ENCODE measurements around the gene MINDY4.

Gene MINDY4

DNA sequence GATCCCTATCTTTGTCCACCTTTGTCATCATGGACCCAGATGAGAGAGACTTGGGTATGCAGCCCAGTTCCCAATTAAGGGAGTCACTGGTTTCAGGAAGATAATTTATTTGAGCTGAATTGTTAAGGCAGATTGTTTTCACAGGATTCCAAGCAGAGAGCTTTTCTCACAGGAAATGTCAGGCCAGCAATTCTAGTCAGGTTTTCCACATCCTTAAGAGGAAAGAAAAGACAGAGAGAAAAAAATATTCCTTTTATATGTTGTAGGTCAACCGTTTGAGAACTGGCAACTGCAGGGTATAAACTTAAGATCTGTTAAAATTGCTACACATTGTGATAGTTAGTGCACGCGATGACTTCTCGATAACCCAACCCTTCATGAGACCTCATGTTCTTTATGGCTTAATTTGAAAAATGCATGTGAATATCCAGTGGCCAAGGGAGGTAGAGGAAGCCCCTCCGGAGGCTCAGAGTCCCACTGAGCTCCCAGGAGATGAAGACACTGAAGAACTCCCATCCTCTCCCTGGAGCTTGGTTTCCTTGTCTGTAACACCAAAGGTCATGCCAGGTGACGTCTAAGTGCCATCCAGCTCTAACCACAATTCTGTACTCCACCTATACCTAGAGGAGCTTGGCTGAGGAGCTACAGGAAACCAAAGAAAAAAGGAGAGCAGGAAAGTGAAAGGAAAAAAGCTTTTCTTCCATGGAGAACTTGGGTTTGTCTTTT, 45.6 kb downstream of the MINDY4 start:
- H3K4me1 Mint-ChIP-seq, result peaks cover 21% of the 10 kb centered on the region
- no peak overlapping the region for H3K4me3 Mint-ChIP-seq
- H3K36me3 Mint-ChIP-seq (ENCODE audit: low read depth), result peaks cover 6% of the 10 kb centered on the region
- no peak for TF ChIP-seq CTCF (IDR thresholded peaks at IDR 0.05; ENCODE audit: unreplicated experiment in 3 of 3)
- peaks cover 3% of the 10 kb centered on the region for H3K9me3 Mint-ChIP-seq
- no peaks in the 10 kb centered on the region for H3K27me3 Mint-ChIP-seq (ENCODE audit: low read depth)
- H3K27ac Mint-ChIP-seq, result peak overlapping the region; percentile 25 to 79 (median 54)

DNA sequence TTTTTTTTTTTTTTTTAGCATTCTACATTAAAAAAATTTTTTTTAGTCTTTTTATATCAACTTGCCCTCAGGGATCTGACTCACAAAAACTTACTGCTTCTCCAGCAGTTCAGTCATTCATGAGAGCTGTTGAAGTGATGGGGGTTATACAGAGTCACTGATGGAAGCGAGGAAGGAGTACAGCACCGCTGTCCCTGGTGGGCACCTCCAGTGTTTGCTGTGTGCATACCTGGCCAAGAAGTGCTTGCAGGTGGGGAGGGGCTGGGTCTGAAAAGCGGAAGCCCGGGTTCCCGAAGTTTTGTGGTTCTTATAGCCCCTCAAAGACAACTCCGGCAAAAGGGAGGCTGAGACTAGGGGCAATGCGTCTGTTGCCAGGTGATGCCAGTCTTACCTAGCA, 46.2 kb downstream of the MINDY4 start:
- no peak for TF ChIP-seq CTCF (IDR thresholded peaks at IDR 0.05; ENCODE audit: unreplicated experiment in 3 of 3)
- Mint-ChIP-seq H3K4me1 (peaks cover 21% of the 10 kb centered on the region), H3K4me3 (no peak overlapping the region), H3K9me3 (peaks cover 3% of the 10 kb centered on the region), H3K27me3 (ENCODE audit: low read depth) (no peaks in the 10 kb centered on the region), H3K27ac (no peak overlapping the region), H3K36me3 (ENCODE audit: low read depth) (peaks cover 6% of the 10 kb centered on the region)

DNA sequence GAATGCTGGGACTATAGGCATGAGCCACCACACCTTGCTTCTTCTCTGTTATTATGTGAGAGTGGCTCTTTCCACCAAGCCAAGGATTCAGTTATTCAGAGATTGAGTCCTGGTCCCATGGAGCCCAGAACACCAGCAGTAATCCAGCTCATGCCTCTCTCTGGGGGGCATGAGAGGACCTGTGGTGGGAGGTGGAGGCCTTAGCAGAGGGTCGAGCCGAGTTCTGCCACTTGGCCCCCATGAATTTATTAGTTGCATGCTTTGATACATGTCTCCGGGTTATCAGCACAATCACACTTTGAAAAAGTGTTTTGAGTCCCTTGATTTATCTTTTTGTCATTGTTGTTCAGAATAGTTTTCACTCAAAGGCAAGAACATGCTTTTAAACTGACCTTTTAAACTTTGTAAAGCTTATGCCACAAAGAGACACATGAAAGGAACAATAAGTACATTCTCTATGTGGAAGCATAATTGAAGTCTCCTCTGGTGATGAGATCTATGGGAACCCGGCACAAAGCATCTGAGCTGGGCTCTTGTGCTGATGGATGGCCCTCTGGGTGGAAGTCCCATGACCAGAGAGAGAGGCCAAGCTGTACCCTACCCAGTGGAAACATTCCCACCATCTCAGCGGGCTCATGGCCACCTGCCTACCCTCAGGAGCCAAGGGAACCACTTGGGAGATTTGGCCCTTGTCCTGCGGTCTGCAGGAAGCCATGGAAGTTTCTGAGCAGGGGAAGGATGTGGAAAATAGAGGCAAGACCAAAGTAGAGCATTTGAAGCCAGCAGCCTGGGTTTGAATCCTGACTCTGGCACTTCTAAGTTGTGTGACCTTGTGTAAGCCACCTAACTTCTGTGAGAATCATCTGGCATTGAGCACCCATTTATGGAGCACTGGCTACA, 53.9 kb downstream of the MINDY4 start:
- H3K27ac Mint-ChIP-seq, result no peak overlapping the region

GRCh38 chr7:30826181-30826580, 55.0 kb downstream of the MINDY4 start:
- TF ChIP-seq CTCF (IDR thresholded peaks at IDR 0.05; ENCODE audit: unreplicated experiment in 3 of 3), result no peak
- Mint-ChIP-seq H3K36me3 (ENCODE audit: low read depth) (peaks cover 43% of the 10 kb centered on the region), H3K27ac (no peak overlapping the region), H3K4me1 (no peaks in the 10 kb centered on the region), H3K4me3 (no peak overlapping the region), H3K27me3 (ENCODE audit: low read depth) (no peaks in the 10 kb centered on the region), H3K9me3 (peaks cover 7% of the 10 kb centered on the region)

More for the DNA sequence above, 53.9 kb downstream of the MINDY4 start:
- Mint-ChIP-seq H3K4me3 (no peak overlapping the region), H3K4me1 (no peaks in the 10 kb centered on the region), H3K27me3 (ENCODE audit: low read depth) (no peaks in the 10 kb centered on the region), H3K9me3 (peaks cover 10% of the 10 kb centered on the region), H3K36me3 (ENCODE audit: low read depth) (peaks cover 33% of the 10 kb centered on the region)
- TF ChIP-seq CTCF (IDR thresholded peaks at IDR 0.05; ENCODE audit: unreplicated experiment in 3 of 3), result no peak

DNA sequence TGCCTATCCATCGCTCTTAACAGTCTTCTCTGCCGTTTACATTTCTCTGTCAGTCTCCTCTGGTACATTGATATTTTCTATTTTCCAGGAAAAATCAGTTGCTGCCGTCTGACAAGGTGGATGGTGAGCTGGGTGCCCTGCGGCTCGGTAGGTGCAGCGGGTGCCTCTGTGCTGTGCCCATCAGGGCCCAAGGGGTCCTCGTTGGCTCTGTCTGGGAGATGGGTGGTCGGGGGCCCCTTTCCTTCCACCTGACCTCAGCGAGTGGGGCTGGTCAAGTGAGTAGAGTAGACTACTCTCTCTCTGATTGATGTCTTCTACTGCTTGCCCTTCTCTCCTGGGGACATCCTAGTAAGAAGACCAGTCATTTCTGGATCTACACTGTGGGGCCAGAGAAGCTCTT, 57.4 kb downstream of the MINDY4 start:
- H3K27me3 Mint-ChIP-seq (ENCODE audit: low read depth), result no peaks in the 10 kb centered on the region
- no peak for TF ChIP-seq CTCF (IDR thresholded peaks at IDR 0.05; ENCODE audit: unreplicated experiment in 3 of 3)
- no peak overlapping the region for H3K4me3 Mint-ChIP-seq
- H3K9me3 Mint-ChIP-seq, result peaks cover 17% of the 10 kb centered on the region
- H3K27ac Mint-ChIP-seq, result no peak overlapping the region
- H3K4me1 Mint-ChIP-seq, result no peaks in the 10 kb centered on the region
- H3K36me3 Mint-ChIP-seq (ENCODE audit: low read depth), result peaks cover 62% of the 10 kb centered on the region

Data from nephron (organoid).